Activated CD8-positive, alpha-beta memory T cell treated with anti-CD3 and anti-CD28 coated beads for 48 hours (primary cell): ENCODE measurements around the gene AFAP1L1.

Experiments used
- DNase-seq, 3 experiments: peaks; one replicate each; pipeline ENCODE4 v3.0.0-alpha.2; 2020; ENCODE audit warnings: low read depth in 2 of 3, low spot score in 2 of 3

Gene AFAP1L1

GRCh38 chr5:149271716-149272563, at the start of gene AFAP1L1:
TSS of gene AFAP1L1 (plus strand) at chr5:149271859. CDS start at chr5:149271969, 110 bp downstream.
- peak in 1 of 3 experiments; percentile 6 for DNase-seq

GRCh38 chr5:149223081-149223848, 48.4 kb upstream of the AFAP1L1 start:
- no peak for DNase-seq

- no peak for DNase-seq
Observed at GRCh38 chr5:149224282-149224681, 47.4 kb upstream of the AFAP1L1 start.

- DNase-seq = no peak
Observed at GRCh38 chr5:149227168-149227826, 44.4 kb upstream of the AFAP1L1 start.

GRCh38 chr5:149228618-149229297, 42.9 kb upstream of the AFAP1L1 start:
- DNase-seq = no peak

GRCh38 chr5:149229298-149229937, 42.2 kb upstream of the AFAP1L1 start:
- no peak for DNase-seq

GRCh38 chr5:149235841-149236240, 35.8 kb upstream of the AFAP1L1 start:
- DNase-seq = no peak

- no peak for DNase-seq
Observed at GRCh38 chr5:149237662-149238061, 34.0 kb upstream of the AFAP1L1 start.

- DNase-seq = no peak
Observed at GRCh38 chr5:149238540-149238939, 33.1 kb upstream of the AFAP1L1 start.

- DNase-seq = no peak
Observed at GRCh38 chr5:149239917-149240316, 31.7 kb upstream of the AFAP1L1 start.

GRCh38 chr5:149240354-149240998, 31.2 kb upstream of the AFAP1L1 start:
- DNase-seq = peak; percentile 40 to 45 (median 40)

- no peak for DNase-seq
Observed at GRCh38 chr5:149242339-149242738, 29.3 kb upstream of the AFAP1L1 start.

GRCh38 chr5:149246906-149247305, 24.8 kb upstream of the AFAP1L1 start:
- no peak for DNase-seq

- no peak for DNase-seq
Observed at GRCh38 chr5:149247726-149248125, 23.9 kb upstream of the AFAP1L1 start.

- no peak for DNase-seq
Observed at GRCh38 chr5:149251546-149251945, 20.1 kb upstream of the AFAP1L1 start.

GRCh38 chr5:149254506-149254905, 17.2 kb upstream of the AFAP1L1 start:
- no peak for DNase-seq

GRCh38 chr5:149256451-149256850, 15.2 kb upstream of the AFAP1L1 start:
- DNase-seq = no peak

GRCh38 chr5:149257131-149257530, 14.5 kb upstream of the AFAP1L1 start:
- DNase-seq = no peak

GRCh38 chr5:149257889-149258705, 13.6 kb upstream of the AFAP1L1 start:
- no peak for DNase-seq
